ENCODE results near the gene UFL1. TPM values are rescaled to one million over a fixed set of nuclear protein-coding genes. Genes with fewer than 3 reads are reported as not detected.

The UFL1 gene
- total RNA-seq, 1 donor from 2014 or later, result 21.9 TPM

DNA sequence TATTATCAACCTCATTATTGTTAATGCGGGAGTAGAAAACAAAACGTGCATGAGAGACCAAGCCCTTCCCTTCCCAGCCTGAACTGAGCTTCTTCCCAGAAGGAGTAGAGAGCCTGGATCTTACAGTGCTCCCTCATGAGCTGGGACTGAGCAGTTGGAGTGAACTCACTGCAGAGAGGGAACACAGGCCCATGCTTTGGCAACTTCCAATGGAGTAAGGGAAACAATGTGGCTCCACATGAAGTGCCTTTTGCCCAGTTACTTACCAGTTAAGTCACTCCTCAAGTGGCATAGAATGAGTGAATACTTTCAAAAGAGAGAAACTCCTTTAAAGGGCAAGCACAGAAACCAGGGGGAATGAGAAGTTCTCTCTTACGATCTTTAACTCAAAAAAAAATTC is 53.8 kb downstream of the UFL1 start:
- H3K27me3 Mint-ChIP-seq, result no peaks in the 10 kb centered on the region
- no peaks in the 10 kb centered on the region for H3K36me3 Mint-ChIP-seq
- DNase-seq (ENCODE audit: extremely low spot score, unreplicated experiment), result no peak
- no peak for TF ChIP-seq CTCF (conservative IDR thresholded peaks at IDR 0.05)
- no peaks in the 10 kb centered on the region for H3K9me3 Mint-ChIP-seq
- H3K4me1 Mint-ChIP-seq (ENCODE audit: unreplicated experiment), result no peaks in the 10 kb centered on the region
- H3K4me3 Mint-ChIP-seq, result no peak overlapping the region
- H3K27ac Mint-ChIP-seq, result no peak overlapping the region

GRCh38 chr6:96576221-96576620 is 54.6 kb downstream of the UFL1 start:
- Mint-ChIP-seq H3K27ac (no peak overlapping the region), H3K4me3 (no peak overlapping the region), H3K9me3 (no peaks in the 10 kb centered on the region), H3K4me1 (ENCODE audit: unreplicated experiment) (no peaks in the 10 kb centered on the region), H3K27me3 (no peaks in the 10 kb centered on the region), H3K36me3 (no peaks in the 10 kb centered on the region)
- TF ChIP-seq CTCF (conservative IDR thresholded peaks at IDR 0.05), result no peak
- no peak for DNase-seq (ENCODE audit: extremely low spot score, unreplicated experiment)

DNA sequence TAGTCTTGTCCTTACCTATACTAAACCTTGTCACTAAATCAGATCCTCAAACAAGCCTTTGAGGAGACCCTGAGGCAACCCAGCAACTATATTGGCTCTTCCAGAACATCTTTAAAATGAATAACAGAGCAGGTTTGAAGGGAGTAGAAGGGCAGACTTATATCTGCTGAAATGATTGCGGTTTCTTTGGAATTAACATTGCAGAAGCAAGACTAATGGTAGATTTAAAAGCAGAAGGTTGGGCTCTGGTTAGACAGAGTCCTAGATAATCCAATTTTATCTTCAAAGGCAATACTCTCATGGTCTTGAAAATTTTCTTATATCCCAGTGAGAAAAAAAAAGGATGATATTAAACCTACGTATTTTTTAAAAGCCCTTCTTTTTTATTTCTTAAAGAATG is 60.4 kb downstream of the UFL1 start:
- DNase-seq (ENCODE audit: extremely low spot score, unreplicated experiment), result no peak
- Mint-ChIP-seq H3K4me1 (ENCODE audit: unreplicated experiment) (no peaks in the 10 kb centered on the region), H3K9me3 (no peaks in the 10 kb centered on the region), H3K36me3 (no peaks in the 10 kb centered on the region), H3K4me3 (no peak overlapping the region), H3K27ac (no peak overlapping the region), H3K27me3 (peaks cover 3% of the 10 kb centered on the region)
- no peak for TF ChIP-seq CTCF (conservative IDR thresholded peaks at IDR 0.05)

- Mint-ChIP-seq H3K27ac (no peak overlapping the region), H3K4me3 (no peak overlapping the region), H3K9me3 (no peaks in the 10 kb centered on the region), H3K36me3 (no peaks in the 10 kb centered on the region), H3K27me3 (peaks cover 3% of the 10 kb centered on the region), H3K4me1 (ENCODE audit: unreplicated experiment) (no peaks in the 10 kb centered on the region)
- TF ChIP-seq CTCF (conservative IDR thresholded peaks at IDR 0.05), result no peak
- no peak for DNase-seq (ENCODE audit: extremely low spot score, unreplicated experiment)
Observed at GRCh38 chr6:96582436-96582835, 60.8 kb downstream of the UFL1 start.

- Mint-ChIP-seq H3K4me1 (ENCODE audit: unreplicated experiment) (no peaks in the 10 kb centered on the region), H3K27ac (no peak overlapping the region)
Observed at GRCh38 chr6:96604420-96604819, 82.8 kb downstream of the UFL1 start.

More at GRCh38 chr6:96604420-96604819, 82.8 kb downstream of the UFL1 start:
- H3K4me3 Mint-ChIP-seq, result no peak overlapping the region
- H3K27me3 Mint-ChIP-seq, result no peaks in the 10 kb centered on the region
- H3K9me3 Mint-ChIP-seq, result no peaks in the 10 kb centered on the region
- no peaks in the 10 kb centered on the region for H3K36me3 Mint-ChIP-seq
- DNase-seq (ENCODE audit: extremely low spot score, unreplicated experiment), result no peak
- TF ChIP-seq CTCF (conservative IDR thresholded peaks at IDR 0.05), result no peak

Other genes starting within 250 kb of the UFL1 start
- 0.14 and 0.41 TPM in 2 replicates for gene FHL5, start 41.3 kb downstream of the UFL1 start, total RNA-seq (ENCODE audit: low replicate concordance)

All from type B pancreatic cell (in vitro differentiated cells).